Measurements from ENCODE around the gene MALT1.

GRCh38 chr18:58712930-58713329 lies 41.7 kb downstream of the MALT1 start:
- TF ChIP-seq CTCF (IDR thresholded peaks at IDR 0.05) (no peak), EZH2 (IDR thresholded peaks at IDR 0.05; ENCODE audit: borderline replicate concordance, insufficient read depth, low read depth, low read length, poor library complexity, severe bottlenecking) (no peak)

Data from B cell (primary cell).